ENCODE measurements around the gene TBL1X. TPM values are rescaled to one million over a fixed set of nuclear protein-coding genes. Genes with fewer than 3 reads are reported as not detected.

The TBL1X gene
- total RNA-seq, 1 experiment from 2014 or later = 31.9 TPM

DNA sequence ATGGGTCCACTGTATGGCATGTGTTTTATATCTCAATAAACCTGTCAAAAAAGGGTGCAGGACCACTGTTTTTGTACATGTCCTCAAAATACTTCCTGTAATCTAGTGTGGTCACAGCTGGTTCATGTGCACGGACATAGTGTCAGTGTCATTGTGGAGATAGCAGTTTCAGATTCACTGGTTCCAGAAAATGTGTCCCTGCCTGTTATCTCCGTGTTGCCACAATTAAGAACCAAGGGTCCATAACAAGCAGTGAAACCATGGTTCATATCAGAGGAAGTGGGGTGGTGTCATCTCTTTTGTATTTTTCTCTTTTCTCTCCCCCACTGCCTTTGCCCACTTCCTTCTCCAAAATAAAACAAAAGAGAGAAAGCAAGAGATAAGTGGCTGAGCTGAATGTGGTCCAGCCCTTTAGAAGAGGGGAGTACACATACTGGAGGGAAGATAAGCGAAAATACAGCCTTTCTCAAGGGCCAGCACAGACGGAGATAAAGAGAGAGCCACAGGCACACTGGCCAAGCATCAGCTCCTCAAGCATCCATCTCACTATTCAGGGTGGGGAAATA lies 51.2 kb downstream of the TBL1X start:
- CTCF ChIA-PET = no interaction called here
- no peak overlapping the region for H3K9ac ChIP-seq (ENCODE audit: low read length)
- no peaks in the 10 kb centered on the region for H3K4me1 ChIP-seq (ENCODE audit: insufficient read depth, low read length)
- no TSS peak for BruUV-seq (replicated peaks)
- H4K20me1 ChIP-seq (ENCODE audit: low read length) = no peaks in the 10 kb centered on the region
- DNase-seq (no peak), ATAC-seq (no peak)
- no peaks in the 10 kb centered on the region for H3F3A ChIP-seq (ENCODE audit: low read length, unreplicated experiment)
- no peak overlapping the region for H3K27ac ChIP-seq (ENCODE audit: low read length)
- H3K4me2 ChIP-seq (ENCODE audit: low read length) = no peak overlapping the region
- peaks cover 3% of the 10 kb centered on the region for H3K36me3 ChIP-seq (ENCODE audit: low read depth, low read length)
- intact Hi-C loops (cut with micrococcal nuclease) = no loop called here
- no peaks in the 10 kb centered on the region for H3K9me3 ChIP-seq (ENCODE audit: low read length)
- POLR2A ChIA-PET (ENCODE audit: unreplicated experiment) = no interaction called here
- TF ChIP-seq CTCF (conservative IDR thresholded peaks at IDR 0.05; ENCODE audit: low read depth, low read length) (no peak), EZH2phosphoT487 (IDR thresholded peaks at IDR 0.05; ENCODE audit: borderline replicate concordance, low read length) (no peak), EZH2 (IDR thresholded peaks at IDR 0.05; ENCODE audit: low read length, unreplicated experiment) (no peak)
- peaks cover 61% of the 10 kb centered on the region for H3K79me2 ChIP-seq (ENCODE audit: low read length)
- H3K9me2 ChIP-seq (replicated peaks; ENCODE audit: low read length) = no peaks in the 10 kb centered on the region
- H3K27me3 ChIP-seq (ENCODE audit: low read length) = no peaks in the 10 kb centered on the region
- no peak overlapping the region for H2AFZ ChIP-seq (ENCODE audit: low read length)
- no peak overlapping the region for H3K4me3 ChIP-seq (ENCODE audit: low read length)

DNA sequence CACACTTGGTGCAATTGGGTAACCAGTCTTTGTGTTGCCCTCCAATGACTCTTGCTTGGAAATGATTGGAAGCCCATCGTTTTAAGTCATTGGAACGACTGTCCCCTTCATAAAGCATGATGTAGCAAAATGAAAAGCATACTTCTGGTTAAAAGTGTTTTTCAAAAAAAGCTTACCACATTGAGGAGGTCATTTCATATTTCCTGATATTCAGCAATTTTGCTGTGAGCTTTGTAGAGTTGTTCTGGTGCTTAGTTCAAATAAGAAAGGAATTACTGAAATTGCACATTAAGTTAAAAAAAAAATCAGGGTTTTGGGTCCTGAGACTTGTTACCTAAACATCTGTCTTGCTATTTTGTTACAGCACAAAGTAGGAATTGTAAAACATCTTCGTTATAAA lies 51.8 kb downstream of the TBL1X start:
- Histone ChIP-seq H3K79me2 (ENCODE audit: low read length) (peaks cover 64% of the 10 kb centered on the region), H3K27ac (ENCODE audit: low read length) (no peak overlapping the region), H3K9me2 (replicated peaks; ENCODE audit: low read length) (no peaks in the 10 kb centered on the region), H3K27me3 (ENCODE audit: low read length) (no peaks in the 10 kb centered on the region), H2AFZ (ENCODE audit: low read length) (no peak overlapping the region), H3K9me3 (ENCODE audit: low read length) (no peaks in the 10 kb centered on the region), H3F3A (ENCODE audit: low read length, unreplicated experiment) (no peaks in the 10 kb centered on the region), H3K4me1 (ENCODE audit: insufficient read depth, low read length) (no peaks in the 10 kb centered on the region), H3K4me2 (ENCODE audit: low read length) (no peak overlapping the region), H3K36me3 (ENCODE audit: low read depth, low read length) (no peaks in the 10 kb centered on the region; the same call in none of the 2 replicates), H3K4me3 (ENCODE audit: low read length) (no peak overlapping the region), H4K20me1 (ENCODE audit: low read length) (no peaks in the 10 kb centered on the region), H3K9ac (ENCODE audit: low read length) (no peak overlapping the region)
- intact Hi-C loops (cut with micrococcal nuclease) = no loop called here
- no peak for TF ChIP-seq EZH2 (IDR thresholded peaks at IDR 0.05; ENCODE audit: low read length, unreplicated experiment)
- POLR2A ChIA-PET (ENCODE audit: unreplicated experiment) = no interaction called here
- CTCF ChIA-PET = no interaction called here
- ATAC-seq (no peak), DNase-seq (no peak)
- BruUV-seq (replicated peaks) = no TSS peak

- BruUV-seq (replicated peaks) = no TSS peak
- intact Hi-C loops (cut with micrococcal nuclease) = no loop called here
- ATAC-seq = no peak
Measured at GRCh38 chrX:9518051-9518450, 53.2 kb downstream of the TBL1X start.

More at GRCh38 chrX:9518051-9518450, 53.2 kb downstream of the TBL1X start:
- H3K9me3 ChIP-seq (ENCODE audit: low read length) = no peaks in the 10 kb centered on the region
- H3F3A ChIP-seq (ENCODE audit: low read length, unreplicated experiment) = no peaks in the 10 kb centered on the region
- no peaks in the 10 kb centered on the region for H4K20me1 ChIP-seq (ENCODE audit: low read length)
- no peak overlapping the region for H3K27ac ChIP-seq (ENCODE audit: low read length)
- DNase-seq = no peak
- CTCF ChIA-PET = no interaction called here
- TF ChIP-seq EZH2 (IDR thresholded peaks at IDR 0.05; ENCODE audit: low read length, unreplicated experiment) (no peak), EZH2phosphoT487 (IDR thresholded peaks at IDR 0.05; ENCODE audit: borderline replicate concordance, low read length) (no peak), CTCF (conservative IDR thresholded peaks at IDR 0.05; ENCODE audit: low read depth, low read length) (no peak)
- H3K4me3 ChIP-seq (ENCODE audit: low read length) = no peak overlapping the region
- H3K27me3 ChIP-seq (ENCODE audit: low read length) = no peaks in the 10 kb centered on the region
- H3K4me2 ChIP-seq (ENCODE audit: low read length) = no peak overlapping the region
- no peaks in the 10 kb centered on the region for H3K4me1 ChIP-seq (ENCODE audit: insufficient read depth, low read length)
- H3K9me2 ChIP-seq (replicated peaks; ENCODE audit: low read length) = no peaks in the 10 kb centered on the region
- H3K36me3 ChIP-seq (ENCODE audit: low read depth, low read length) = no peaks in the 10 kb centered on the region; the same call in none of the 2 replicates
- peaks cover 64% of the 10 kb centered on the region for H3K79me2 ChIP-seq (ENCODE audit: low read length)
- POLR2A ChIA-PET (ENCODE audit: unreplicated experiment) = no interaction called here
- no peak overlapping the region for H3K9ac ChIP-seq (ENCODE audit: low read length)
- no peak overlapping the region for H2AFZ ChIP-seq (ENCODE audit: low read length)
